ENCODE measurements around the gene MRPL17. TPM values are rescaled to one million over a fixed set of nuclear protein-coding genes. Genes with fewer than 3 reads are reported as not detected.
A peak's percentile ranks its signal among the peaks of the same experiment; 100 is the strongest.
"Not testable (repeated sequence)": the region's sequence is repeated elsewhere in the genome, so short reads cannot be mapped to it uniquely, and the experiment has no call there.

The MRPL17 gene
- total RNA-seq, result 42.2 TPM
- long read RNA-seq, transcript MRPL17-201 (3 exons, 1,969 nt), result major isoform, 32 of 34 reads
- long read RNA-seq, partial matches to known transcripts, result 0 of 34 reads
- long read RNA-seq, other reads (novel, unspliced or antisense), result 1 of 34 reads

GRCh38 chr11:6682936-6683861 is at the start of gene MRPL17:
MRPL17 (minus strand) TSS chr11:6683340; CDS start chr11:6683296, 44 bp downstream.
- peak; percentile 100 for DNase-seq (ENCODE audit: low spot score)

- no peak for DNase-seq (ENCODE audit: low spot score)
Measured at GRCh38 chr11:6727971-6728760, 45.0 kb upstream of the MRPL17 start.

- no peak for DNase-seq (ENCODE audit: low spot score)
Measured at GRCh38 chr11:6725386-6725896, 42.3 kb upstream of the MRPL17 start.

- no peak for DNase-seq (ENCODE audit: low spot score)
Measured at GRCh38 chr11:6724013-6724412, 40.9 kb upstream of the MRPL17 start.

GRCh38 chr11:6721343-6721742 is 38.2 kb upstream of the MRPL17 start:
- DNase-seq (ENCODE audit: low spot score), result no peak

GRCh38 chr11:6719576-6719975 is 36.4 kb upstream of the MRPL17 start:
- DNase-seq (ENCODE audit: low spot score), result no peak

- DNase-seq (ENCODE audit: low spot score), result no peak
Measured at GRCh38 chr11:6717426-6717825, 34.3 kb upstream of the MRPL17 start.

- DNase-seq (ENCODE audit: low spot score), result not testable (repeated sequence)
Measured at GRCh38 chr11:6711552-6711951, 28.4 kb upstream of the MRPL17 start.

- no peak for DNase-seq (ENCODE audit: low spot score)
Measured at GRCh38 chr11:6708876-6709275, 25.7 kb upstream of the MRPL17 start.

- no peak for DNase-seq (ENCODE audit: low spot score)
Measured at GRCh38 chr11:6705905-6706535, 22.9 kb upstream of the MRPL17 start.

GRCh38 chr11:6703247-6704063 is 20.3 kb upstream of the MRPL17 start:
- no peak for DNase-seq (ENCODE audit: low spot score)

GRCh38 chr11:6701955-6702354 is 18.8 kb upstream of the MRPL17 start:
- not testable (repeated sequence) for DNase-seq (ENCODE audit: low spot score)

GRCh38 chr11:6695377-6695776 is 12.2 kb upstream of the MRPL17 start:
- no peak for DNase-seq (ENCODE audit: low spot score)

- DNase-seq (ENCODE audit: low spot score), result no peak
Measured at GRCh38 chr11:6694229-6694535, 11.0 kb upstream of the MRPL17 start.

GRCh38 chr11:6693342-6694228 is 10.4 kb upstream of the MRPL17 start:
- no peak for DNase-seq (ENCODE audit: low spot score)

GRCh38 chr11:6692128-6692527 is 9.0 kb upstream of the MRPL17 start:
- no peak for DNase-seq (ENCODE audit: low spot score)

- not testable (repeated sequence) for DNase-seq (ENCODE audit: low spot score)
Measured at GRCh38 chr11:6690431-6691132, 7.4 kb upstream of the MRPL17 start.

GRCh38 chr11:6687876-6688275 is 4.7 kb upstream of the MRPL17 start:
- no peak for DNase-seq (ENCODE audit: low spot score)

GRCh38 chr11:6686006-6686405 is 2.9 kb upstream of the MRPL17 start:
- DNase-seq (ENCODE audit: low spot score), result no peak
